Liver (tissue), 3 donors: ENCODE results near the gene RALGPS1.

ENCODE experiments used
- EGR1 ChIP-seq, 2 donors: IDR thresholded peaks; 2 replicates each; pipeline ENCODE4 v1.6.1; 2016 to 2018; ENCODE audit warnings: antibody characterized with exemption in 2 of 2, low read depth in 2 of 2
- FOXA1 ChIP-seq: IDR thresholded peaks from 2 replicates; pipeline ENCODE4 v1.6.1; 2016; ENCODE audit warnings: antibody characterized with exemption
- GABPA ChIP-seq, 2 donors: IDR thresholded peaks in 1 of 2; conservative IDR thresholded peaks in 1 of 2; 2 replicates each; pipeline ENCODE4 v1.6.1; 2016; ENCODE audit warnings: antibody characterized with exemption in 2 of 2, mild to moderate bottlenecking in 1 of 2, moderate library complexity in 1 of 2
- HNF4A ChIP-seq, 2 donors: conservative IDR thresholded peaks; 2 replicates each; pipeline ENCODE4 v1.6.1; 2016; ENCODE audit warnings: antibody characterized with exemption in 2 of 2, mild to moderate bottlenecking in 2 of 2
- JUND ChIP-seq, 2 donors: IDR thresholded peaks; 2 replicates each; pipeline ENCODE4 v1.6.1; 2016; ENCODE audit warnings: antibody characterized with exemption in 2 of 2
- NR2F2 ChIP-seq: IDR thresholded peaks from 2 replicates; pipeline ENCODE4 v1.6.1; 2016; ENCODE audit warnings: antibody characterized with exemption
- RAD21 ChIP-seq, 2 donors: IDR thresholded peaks; 2 replicates each; pipeline ENCODE4 v1.6.1; 2016; ENCODE audit warnings: antibody characterized with exemption in 2 of 2, mild to moderate bottlenecking in 2 of 2
- REST ChIP-seq: IDR thresholded peaks from 2 replicates; pipeline ENCODE4 v1.6.1; 2016; ENCODE audit warnings: antibody characterized with exemption, mild to moderate bottlenecking
- SP1 ChIP-seq: IDR thresholded peaks from 2 replicates; pipeline ENCODE4 v1.6.1; 2018; ENCODE audit warnings: antibody characterized with exemption, mild to moderate bottlenecking
- YY1 ChIP-seq: IDR thresholded peaks from 2 replicates; pipeline ENCODE4 v1.6.1; 2016; ENCODE audit warnings: antibody characterized with exemption, mild to moderate bottlenecking
- TF ChIP-seq, protein P1 (sequence below): fragments of 150-350 bp; IDR thresholded peaks from 2 replicates; pipeline ENCODE4 v1.5.1; 2017; ENCODE audit warnings: improper control_type of control experiment, low read depth, low read length; ENCODE audit not compliant: missing input control
- TF ChIP-seq, protein P2 (sequence below): IDR thresholded peaks from 2 replicates; pipeline ENCODE4 v1.6.1; 2016; ENCODE audit warnings: antibody characterized with exemption
- donor health status: healthy.
- donor health status: healthy.

- TF ChIP-seq JUND (IDR thresholded peaks at IDR 0.05): no peak
- TF ChIP-seq, protein P1, sequence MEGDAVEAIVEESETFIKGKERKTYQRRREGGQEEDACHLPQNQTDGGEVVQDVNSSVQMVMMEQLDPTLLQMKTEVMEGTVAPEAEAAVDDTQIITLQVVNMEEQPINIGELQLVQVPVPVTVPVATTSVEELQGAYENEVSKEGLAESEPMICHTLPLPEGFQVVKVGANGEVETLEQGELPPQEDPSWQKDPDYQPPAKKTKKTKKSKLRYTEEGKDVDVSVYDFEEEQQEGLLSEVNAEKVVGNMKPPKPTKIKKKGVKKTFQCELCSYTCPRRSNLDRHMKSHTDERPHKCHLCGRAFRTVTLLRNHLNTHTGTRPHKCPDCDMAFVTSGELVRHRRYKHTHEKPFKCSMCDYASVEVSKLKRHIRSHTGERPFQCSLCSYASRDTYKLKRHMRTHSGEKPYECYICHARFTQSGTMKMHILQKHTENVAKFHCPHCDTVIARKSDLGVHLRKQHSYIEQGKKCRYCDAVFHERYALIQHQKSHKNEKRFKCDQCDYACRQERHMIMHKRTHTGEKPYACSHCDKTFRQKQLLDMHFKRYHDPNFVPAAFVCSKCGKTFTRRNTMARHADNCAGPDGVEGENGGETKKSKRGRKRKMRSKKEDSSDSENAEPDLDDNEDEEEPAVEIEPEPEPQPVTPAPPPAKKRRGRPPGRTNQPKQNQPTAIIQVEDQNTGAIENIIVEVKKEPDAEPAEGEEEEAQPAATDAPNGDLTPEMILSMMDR: no peak
- TF ChIP-seq EGR1 (IDR thresholded peaks at IDR 0.05; ENCODE audit: low read depth in 2 of 2): no peak
- TF ChIP-seq, protein P2, sequence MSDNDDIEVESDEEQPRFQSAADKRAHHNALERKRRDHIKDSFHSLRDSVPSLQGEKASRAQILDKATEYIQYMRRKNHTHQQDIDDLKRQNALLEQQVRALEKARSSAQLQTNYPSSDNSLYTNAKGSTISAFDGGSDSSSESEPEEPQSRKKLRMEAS: no peak
- no peak for TF ChIP-seq SP1
- TF ChIP-seq RAD21 (IDR thresholded peaks at IDR 0.05): no peak
- TF ChIP-seq NR2F2: no peak
- no peak for TF ChIP-seq REST
- TF ChIP-seq FOXA1: no peak
- TF ChIP-seq YY1: no peak
- no peak for TF ChIP-seq HNF4A (conservative IDR thresholded peaks at IDR 0.05)
- TF ChIP-seq GABPA (IDR thresholded peaks at IDR 0.05 in 1 of 2, conservative IDR thresholded peaks at IDR 0.05 in 1 of 2): no peak
These were observed 210.2 kb downstream of the RALGPS1 start for GRCh38 chr9:127124792-127125191.
